Measurements from ENCODE around the gene MARF1. TPM values are rescaled to one million over a fixed set of nuclear protein-coding genes. Genes with fewer than 3 reads are reported as not detected.

The MARF1 gene
- total RNA-seq, 1 donor from 2014 or later, result 19.8 TPM

DNA sequence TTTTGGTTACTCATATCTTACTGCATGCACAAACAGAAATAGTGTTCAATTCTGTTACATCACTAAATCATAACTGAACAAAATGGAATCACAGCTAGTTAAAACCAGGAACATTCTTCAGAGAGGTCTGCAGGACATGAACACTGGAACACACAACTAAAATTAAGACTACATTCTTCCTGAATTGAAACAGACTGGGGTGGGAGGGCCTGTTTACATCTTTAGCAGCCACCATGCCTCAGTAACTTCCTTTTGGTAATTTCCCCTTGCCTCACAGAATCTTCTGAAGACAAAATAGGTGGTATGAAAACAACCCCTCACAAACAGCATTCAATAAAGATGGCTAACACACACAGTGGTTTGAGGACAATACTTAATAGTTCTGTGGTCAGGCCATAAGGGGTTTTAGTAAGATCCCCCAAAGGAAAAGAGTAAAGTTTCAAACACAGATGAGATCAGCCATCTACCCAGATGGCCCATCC is 6.5 kb downstream of the MARF1 start:
- H3K36me3 ChIP-seq (ENCODE audit: control insufficient read depth, insufficient read depth, low read length), result peaks cover 3% of the 10 kb centered on the region

DNA sequence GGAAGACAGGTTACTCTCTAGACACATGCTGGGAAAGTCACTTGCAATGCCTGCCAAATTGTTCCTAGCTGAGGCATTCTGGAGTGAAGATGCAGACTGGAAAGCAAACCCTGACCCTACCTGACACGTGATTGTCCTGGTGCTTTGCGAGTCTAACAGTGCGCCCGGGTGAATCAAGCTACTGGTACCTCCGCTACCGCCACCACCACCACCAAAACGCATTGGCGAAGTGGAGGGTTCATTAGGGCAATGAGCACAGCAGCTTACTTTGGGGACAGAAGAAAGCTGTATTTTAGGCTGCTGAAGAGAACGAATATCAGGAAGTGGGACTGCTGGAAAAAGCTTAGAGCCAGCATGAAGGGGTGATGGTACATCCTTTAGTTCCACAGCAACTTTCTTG is 7.0 kb downstream of the MARF1 start:
- Histone ChIP-seq H3K27me3 (ENCODE audit: control insufficient read depth, insufficient read depth, low read length) (no peaks in the 10 kb centered on the region), H3K36me3 (ENCODE audit: control insufficient read depth, insufficient read depth, low read length) (peaks cover 3% of the 10 kb centered on the region), H3K4me3 (ENCODE audit: low read depth, low read length) (no peak overlapping the region)
- TF ChIP-seq, protein P1, sequence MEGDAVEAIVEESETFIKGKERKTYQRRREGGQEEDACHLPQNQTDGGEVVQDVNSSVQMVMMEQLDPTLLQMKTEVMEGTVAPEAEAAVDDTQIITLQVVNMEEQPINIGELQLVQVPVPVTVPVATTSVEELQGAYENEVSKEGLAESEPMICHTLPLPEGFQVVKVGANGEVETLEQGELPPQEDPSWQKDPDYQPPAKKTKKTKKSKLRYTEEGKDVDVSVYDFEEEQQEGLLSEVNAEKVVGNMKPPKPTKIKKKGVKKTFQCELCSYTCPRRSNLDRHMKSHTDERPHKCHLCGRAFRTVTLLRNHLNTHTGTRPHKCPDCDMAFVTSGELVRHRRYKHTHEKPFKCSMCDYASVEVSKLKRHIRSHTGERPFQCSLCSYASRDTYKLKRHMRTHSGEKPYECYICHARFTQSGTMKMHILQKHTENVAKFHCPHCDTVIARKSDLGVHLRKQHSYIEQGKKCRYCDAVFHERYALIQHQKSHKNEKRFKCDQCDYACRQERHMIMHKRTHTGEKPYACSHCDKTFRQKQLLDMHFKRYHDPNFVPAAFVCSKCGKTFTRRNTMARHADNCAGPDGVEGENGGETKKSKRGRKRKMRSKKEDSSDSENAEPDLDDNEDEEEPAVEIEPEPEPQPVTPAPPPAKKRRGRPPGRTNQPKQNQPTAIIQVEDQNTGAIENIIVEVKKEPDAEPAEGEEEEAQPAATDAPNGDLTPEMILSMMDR (IDR thresholded peaks at IDR 0.05; ENCODE audit: insufficient read depth, low read length, poor library complexity, severe bottlenecking), result no peak
- DNase-seq (ENCODE audit: low read depth), result no peak

More for the DNA sequence above, 6.5 kb downstream of the MARF1 start:
- DNase-seq (ENCODE audit: low read depth), result no peak
- TF ChIP-seq, protein P1 (IDR thresholded peaks at IDR 0.05; ENCODE audit: insufficient read depth, low read length, poor library complexity, severe bottlenecking), result no peak
- Histone ChIP-seq H3K27me3 (ENCODE audit: control insufficient read depth, insufficient read depth, low read length) (no peaks in the 10 kb centered on the region), H3K4me3 (ENCODE audit: low read depth, low read length) (no peak overlapping the region)

DNA sequence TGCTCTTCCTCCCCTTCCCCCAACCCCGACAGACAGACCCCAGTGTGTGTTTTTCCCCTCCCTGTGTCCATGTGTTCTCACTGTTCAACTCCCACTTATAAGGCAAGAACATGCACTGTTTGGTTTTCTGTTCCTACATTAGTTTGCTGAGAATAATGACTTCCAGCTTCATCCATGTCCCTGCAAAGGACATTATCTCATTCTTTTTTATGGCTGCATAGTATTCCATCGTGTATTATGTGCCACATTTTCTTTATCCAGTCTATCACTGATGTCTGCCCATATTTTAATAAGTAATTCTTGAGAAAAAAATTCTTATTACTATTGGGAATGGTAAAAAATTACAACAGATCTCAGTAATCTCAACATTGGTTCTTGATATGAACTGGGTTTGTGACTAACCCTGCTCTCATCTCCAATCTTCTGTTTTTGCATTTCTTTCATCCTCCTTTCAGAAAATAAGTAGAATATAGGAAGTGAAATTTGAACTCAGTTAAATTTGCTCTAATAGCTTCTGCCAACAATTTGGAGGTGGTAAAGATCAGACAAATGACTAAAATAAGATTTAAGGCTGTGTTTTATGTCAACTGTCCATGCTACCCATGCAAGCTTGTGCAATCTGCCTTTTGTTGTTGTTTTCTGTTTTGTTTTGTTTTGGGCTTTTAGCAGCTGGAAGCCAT is 11.1 kb downstream of the MARF1 start:
- Histone ChIP-seq H3K27me3 (ENCODE audit: control insufficient read depth, insufficient read depth, low read length) (no peaks in the 10 kb centered on the region), H3K4me3 (ENCODE audit: low read depth, low read length) (no peak overlapping the region), H3K36me3 (ENCODE audit: control insufficient read depth, insufficient read depth, low read length) (peaks cover 3% of the 10 kb centered on the region)
- DNase-seq (ENCODE audit: low read depth), result no peak
- TF ChIP-seq, protein P1 (IDR thresholded peaks at IDR 0.05; ENCODE audit: insufficient read depth, low read length, poor library complexity, severe bottlenecking), result no peak

DNA sequence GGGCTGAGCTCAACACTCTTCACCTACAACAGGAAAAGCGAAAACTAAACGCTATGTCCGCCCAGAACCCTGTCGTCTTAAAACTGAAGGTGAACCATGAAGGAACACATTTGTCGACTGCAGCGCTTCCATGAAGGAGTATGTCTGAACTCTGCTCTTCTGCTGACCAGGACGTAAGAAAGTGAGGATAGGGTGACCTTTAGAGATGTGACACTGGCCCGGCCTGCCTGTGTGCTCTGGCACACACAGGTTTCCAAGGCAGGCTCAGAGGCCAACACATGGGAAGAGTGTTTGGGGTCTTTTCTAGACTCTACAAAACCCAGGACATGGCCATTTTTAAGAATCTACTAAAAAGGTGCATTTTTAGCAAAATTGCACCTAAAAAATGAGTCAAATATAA is 21.1 kb downstream of the MARF1 start:
- H3K27me3 ChIP-seq (ENCODE audit: control insufficient read depth, insufficient read depth, low read length), result no peaks in the 10 kb centered on the region
- H3K4me3 ChIP-seq (ENCODE audit: low read depth, low read length), result no peak overlapping the region
- DNase-seq (ENCODE audit: low read depth), result no peak
- TF ChIP-seq, protein P1 (IDR thresholded peaks at IDR 0.05; ENCODE audit: insufficient read depth, low read length, poor library complexity, severe bottlenecking), result no peak
- H3K36me3 ChIP-seq (ENCODE audit: control insufficient read depth, insufficient read depth, low read length), result peaks cover 2% of the 10 kb centered on the region

DNA sequence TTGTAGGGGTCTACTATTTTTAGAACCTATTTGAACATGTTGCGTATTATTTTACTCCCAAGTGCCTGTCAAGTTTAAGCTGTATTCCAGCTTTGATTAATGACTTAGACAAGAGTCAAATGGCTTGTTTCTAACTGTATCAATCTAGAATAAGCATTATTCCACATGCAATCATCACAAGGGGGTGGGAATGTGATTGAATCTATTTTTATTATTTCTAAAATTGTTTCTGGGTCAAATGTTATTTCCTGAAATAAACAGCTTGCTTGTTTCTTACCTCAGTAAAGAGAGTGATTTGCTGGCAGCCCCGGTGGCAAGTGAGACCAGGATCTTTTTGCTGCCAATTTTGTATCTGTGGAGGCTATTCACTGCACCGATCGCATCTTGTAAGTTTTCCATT is 21.5 kb downstream of the MARF1 start:
- DNase-seq (ENCODE audit: low read depth), result no peak
- TF ChIP-seq, protein P1 (IDR thresholded peaks at IDR 0.05; ENCODE audit: insufficient read depth, low read length, poor library complexity, severe bottlenecking), result no peak
- Histone ChIP-seq H3K27me3 (ENCODE audit: control insufficient read depth, insufficient read depth, low read length) (no peaks in the 10 kb centered on the region), H3K4me3 (ENCODE audit: low read depth, low read length) (no peak overlapping the region), H3K36me3 (ENCODE audit: control insufficient read depth, insufficient read depth, low read length) (peaks cover 2% of the 10 kb centered on the region)
